MCF 10A (cell line): ENCODE data around the gene STMN1. TPM values are rescaled to one million over a fixed set of nuclear protein-coding genes. Genes with fewer than 3 reads are reported as not detected.

Source experiments
- BruUV-seq: library from RNA; stranded (reverse); fragments of 400-500 nt; replicated peaks from 2 replicates; lab custom pipeline; 2021; lab: Mats Ljungman, UMichigan
- CTCF ChIA-PET: fragments of 300-600 bp; sonication (Branson Sonifier 250); formaldehyde crosslinking; extraction: SDS; loops from one replicate; lab custom pipeline; 2021; ENCODE audit warnings: antibody characterized with exemption, inconsistent platforms; lab: Yijun Ruan, JAX
- POLR2A ChIA-PET: fragments of 300-600, 350-650 bp; sonication (Branson Sonifier 250); formaldehyde crosslinking; extraction: SDS; loops from one replicate; lab custom pipeline; 2020; ENCODE audit warnings: antibody characterized with exemption, inconsistent platforms; lab: Yijun Ruan, JAX
- DNase-seq: peaks from one replicate; pipeline ENCODE4 v3.0.0-alpha.2; 2018; ENCODE audit not compliant: unreplicated experiment
- H3K27ac Mint-ChIP-seq: one replicate; pipeline ENCODE4 v1.8.0; 2022; ENCODE audit warnings: mild to moderate bottlenecking, low read depth, mixed read lengths; ENCODE audit not compliant: unreplicated experiment
- H3K27me3 Mint-ChIP-seq: one replicate; pipeline ENCODE4 v1.8.0; 2022; ENCODE audit warnings: mixed read lengths; ENCODE audit not compliant: insufficient read depth, unreplicated experiment
- H3K36me3 Mint-ChIP-seq: one replicate; pipeline ENCODE4 v1.8.0; 2022; ENCODE audit warnings: mild to moderate bottlenecking, moderate library complexity, mixed read lengths; ENCODE audit not compliant: insufficient read depth, unreplicated experiment
- H3K4me1 Mint-ChIP-seq: one replicate; pipeline ENCODE4 v1.8.0; 2022; ENCODE audit warnings: mixed read lengths; ENCODE audit not compliant: insufficient read depth, unreplicated experiment
- H3K4me3 Mint-ChIP-seq: one replicate; pipeline ENCODE4 v1.8.0; 2022; ENCODE audit warnings: mild to moderate bottlenecking, moderate library complexity, mixed read lengths; ENCODE audit not compliant: unreplicated experiment
- H3K9me3 Mint-ChIP-seq: one replicate; pipeline ENCODE4 v1.8.0; 2022; ENCODE audit warnings: mixed read lengths; ENCODE audit not compliant: unreplicated experiment
- CTCF ChIP-seq: fragments of 200-600 bp; IDR thresholded peaks from one replicate; pipeline ENCODE4 v1.8.0; 2022; ENCODE audit warnings: antibody characterized with exemption, mild to moderate bottlenecking; ENCODE audit not compliant: unreplicated experiment
- intact Hi-C: fragments of 100-400 bp; cut with micrococcal nuclease; formaldehyde crosslinking; loops from 2 replicates; pipeline ENCODE4 v1.14.1; 2022
- total RNA-seq: library from RNA; stranded (reverse); gene quantifications from 2 replicates; pipeline ENCODE4 v1.2.3, GENCODE V29; 2022

Gene STMN1
- total RNA-seq, 1 experiment from 2014 or later = 137 TPM

GRCh38 chr1:25898223-25899015 is 7.8 kb downstream of the STMN1 start:
- Mint-ChIP-seq H3K4me3 (no peak overlapping the region), H3K27me3 (no peaks in the 10 kb centered on the region), H3K9me3 (no peaks in the 10 kb centered on the region), H3K36me3 (peaks cover 12% of the 10 kb centered on the region), H3K4me1 (peaks cover 5% of the 10 kb centered on the region), H3K27ac (peak overlapping the region; percentile 27)
- no peak for DNase-seq
- intact Hi-C loops = no loop called here
- ChIA-PET POLR2A (interaction anchor here (1.4 kb wide), 1 partner anchor 69 kb away, joined by 4 read pairs; no protein-coding TSS in a partner anchor), CTCF (interaction anchor here (8.1 kb wide), 1 partner anchor 100 kb away, joined by 106 read pairs; the partner anchor contains the start of gene PAFAH2)
- no TSS peak for BruUV-seq
- no peak for TF ChIP-seq CTCF

DNA sequence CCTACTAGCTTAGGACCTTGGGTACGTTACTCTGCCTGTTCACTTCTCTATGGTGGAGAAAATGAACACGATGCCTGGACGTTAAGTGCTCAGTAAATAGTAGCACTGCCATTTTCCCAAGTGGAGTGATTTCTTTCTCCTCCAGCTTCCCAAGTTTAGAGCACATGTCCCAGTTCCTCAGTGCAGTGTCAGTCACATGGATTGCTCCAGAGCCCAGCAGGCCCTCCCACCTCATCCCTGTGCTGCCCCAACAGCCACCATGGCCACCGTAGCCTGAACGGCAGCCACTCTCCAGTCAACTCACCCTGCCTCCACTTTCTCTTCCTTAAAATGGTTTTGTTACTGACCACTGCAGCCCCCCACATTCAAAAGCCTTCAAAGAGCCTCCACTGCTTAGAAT is 8.5 kb downstream of the STMN1 start:
- no peaks in the 10 kb centered on the region for H3K4me1 Mint-ChIP-seq
- no TSS peak for BruUV-seq
- intact Hi-C loops = no loop called here
- ChIA-PET CTCF (interaction anchor here (8.1 kb wide), 1 partner anchor 101 kb away, joined by 106 read pairs; the partner anchor contains the start of gene PAFAH2), POLR2A (no interaction called here)
- H3K36me3 Mint-ChIP-seq = peaks cover 12% of the 10 kb centered on the region
- DNase-seq = no peak
- H3K27me3 Mint-ChIP-seq = no peaks in the 10 kb centered on the region
- peak overlapping the region; percentile 27 for H3K27ac Mint-ChIP-seq
- H3K9me3 Mint-ChIP-seq = no peaks in the 10 kb centered on the region
- H3K4me3 Mint-ChIP-seq = no peak overlapping the region
- no peak for TF ChIP-seq CTCF

DNA sequence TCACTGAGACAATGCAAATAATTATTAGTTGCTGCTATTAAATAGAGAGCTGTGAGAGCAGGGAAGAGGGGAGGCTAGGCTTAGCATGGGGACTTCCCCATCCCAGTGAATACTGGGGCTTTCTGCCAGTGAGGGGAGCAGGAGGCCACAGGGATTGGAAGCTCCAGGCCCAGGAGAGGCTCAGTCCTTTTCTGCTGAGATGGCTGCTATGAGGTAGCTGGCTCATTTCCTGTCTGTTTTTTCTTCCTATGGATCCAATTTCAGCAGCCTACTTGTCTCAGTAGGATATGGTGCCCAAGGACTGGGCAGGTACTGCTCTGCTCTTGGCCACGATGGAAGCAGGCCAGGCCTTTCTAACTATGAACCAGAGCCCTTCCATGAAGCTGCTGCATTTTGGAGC is 10.0 kb downstream of the STMN1 start:
- intact Hi-C loops = no loop called here
- CTCF ChIA-PET = interaction anchor here (0.6 to 8.1 kb wide), 25 partner anchors 7 to 1152 kb away, joined by 3 to 106 read pairs (median 4); partner anchors contain the start of gene PAFAH2
- Mint-ChIP-seq H3K27ac (no peak overlapping the region), H3K27me3 (no peaks in the 10 kb centered on the region), H3K4me1 (no peaks in the 10 kb centered on the region), H3K9me3 (no peaks in the 10 kb centered on the region), H3K4me3 (no peak overlapping the region), H3K36me3 (peaks cover 8% of the 10 kb centered on the region)
- TF ChIP-seq CTCF = no peak
- DNase-seq = no peak
- BruUV-seq = no TSS peak
- POLR2A ChIA-PET = interaction anchor here (1.0 to 3.5 kb wide), 7 partner anchors 8 to 103 kb away, joined by 3 to 38 read pairs (median 8); partner anchors contain the start of genes PAFAH2 and PAQR7

GRCh38 chr1:25895365-25895990 is 10.7 kb downstream of the STMN1 start:
- POLR2A ChIA-PET = interaction anchor here (1.0 to 3.5 kb wide), 9 partner anchors 9 to 103 kb away, joined by 4 to 38 read pairs (median 5); partner anchors contain the start of genes MTFR1L and PAFAH2
- Mint-ChIP-seq H3K4me3 (peak overlapping the region; percentile 1), H3K27ac (peak overlapping the region; percentile 16), H3K27me3 (no peaks in the 10 kb centered on the region), H3K4me1 (peaks cover 5% of the 10 kb centered on the region), H3K9me3 (no peaks in the 10 kb centered on the region), H3K36me3 (peaks cover under 1% of the 10 kb centered on the region)
- TF ChIP-seq CTCF = peak; percentile 95
- BruUV-seq = no TSS peak
- peak; percentile 85 for DNase-seq
- CTCF ChIA-PET = interaction anchor here (0.6 to 8.1 kb wide), 35 partner anchors 8 to 1151 kb away, joined by 3 to 106 read pairs (median 4); partner anchors contain the start of gene PAFAH2
- intact Hi-C loops = loop anchor here (1.0 to 2.0 kb wide), 2 partner anchors 59 to 103 kb away; partner anchors contain the start of gene PAFAH2
